PFSK-1 (cell line): ENCODE data around the gene SPRING1.

ENCODE experiments used
- POLR2AphosphoS5 ChIP-seq: IDR thresholded peaks from 2 replicates; pipeline ENCODE4 v1.6.1; 2012; ENCODE audit warnings: low read depth, mild to moderate bottlenecking, control low read depth, low read length, moderate library complexity
- TAF1 ChIP-seq: IDR thresholded peaks from 2 replicates; pipeline ENCODE4 v1.6.1; 2012; ENCODE audit warnings: low read length, control low read depth, borderline replicate concordance; ENCODE audit not compliant: insufficient read depth

DNA sequence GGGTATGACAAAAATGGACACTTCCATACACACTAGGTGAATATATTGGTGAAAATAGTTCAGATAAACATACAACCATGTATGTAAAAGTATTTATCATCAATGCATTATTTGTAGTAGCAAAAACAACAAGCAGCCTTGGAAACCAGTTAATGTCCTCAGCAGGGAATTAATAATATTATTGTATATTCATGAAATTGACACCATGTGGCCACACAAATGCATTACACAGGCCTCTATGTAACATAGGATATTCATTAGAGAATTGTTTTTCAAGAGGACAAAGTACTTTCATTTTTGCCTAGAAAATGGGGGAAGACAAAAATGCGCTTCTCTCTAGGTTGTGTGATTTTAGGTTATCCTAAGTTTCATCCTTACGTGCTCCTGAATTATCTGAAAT lies 24.3 kb downstream of the SPRING1 start:
- TF ChIP-seq POLR2AphosphoS5, result no peak
- no peak for TF ChIP-seq TAF1
